H9 (cell line): ENCODE data around the gene ANGPTL3. TPM values are rescaled to one million over a fixed set of nuclear protein-coding genes. Genes with fewer than 3 reads are reported as not detected.

Source experiments
- DNase-seq: peaks from one replicate; pipeline ENCODE4 v3.0.0-alpha.2; 2017
- H2AFZ ChIP-seq: one replicate; pipeline ENCODE4 v1.6.1; 2013; ENCODE audit warnings: mild to moderate bottlenecking, low read length, control low read depth, moderate library complexity
- H2AK5ac ChIP-seq: 2 replicates; pipeline ENCODE4 v1.6.1; 2013; ENCODE audit warnings: low read length, control low read depth, mixed read lengths; ENCODE audit not compliant: insufficient read length
- H2BK120ac ChIP-seq: one replicate; pipeline ENCODE4 v1.6.1; 2013; ENCODE audit warnings: low read depth, mild to moderate bottlenecking, low read length, control low read depth, inconsistent platforms; ENCODE audit not compliant: poor library complexity, severe bottlenecking
- H2BK12ac ChIP-seq: 2 replicates; pipeline ENCODE4 v1.6.1; 2013; ENCODE audit warnings: low read length, control low read depth, mixed read lengths, low read depth; ENCODE audit not compliant: insufficient read length
- H2BK15ac ChIP-seq: 2 replicates; pipeline ENCODE4 v1.6.1; 2013; ENCODE audit warnings: low read depth, low read length, control low read depth
- H2BK20ac ChIP-seq: one replicate; pipeline ENCODE4 v1.6.1; 2013; ENCODE audit warnings: low read depth, mild to moderate bottlenecking, low read length, control low read depth, inconsistent platforms; ENCODE audit not compliant: poor library complexity, severe bottlenecking
- H2BK5ac ChIP-seq: 2 replicates; pipeline ENCODE4 v1.6.1; 2013; ENCODE audit warnings: low read length, control low read depth, mixed read lengths; ENCODE audit not compliant: insufficient read length
- H3K14ac ChIP-seq: 2 replicates; pipeline ENCODE4 v1.6.1; 2013; ENCODE audit warnings: low read length, control low read depth; ENCODE audit not compliant: insufficient read depth
- H3K18ac ChIP-seq: 2 replicates; pipeline ENCODE4 v1.6.1; 2013; ENCODE audit warnings: low read depth, mild to moderate bottlenecking, mixed read lengths, low read length, control low read depth; ENCODE audit not compliant: insufficient read length
- H3K23ac ChIP-seq: 2 replicates; pipeline ENCODE4 v1.6.1; 2013; ENCODE audit warnings: low read length, control low read depth, mixed read lengths, low read depth; ENCODE audit not compliant: insufficient read length
- H3K23me2 ChIP-seq: 2 replicates; pipeline ENCODE4 v1.6.1; 2013; ENCODE audit warnings: low read depth, mild to moderate bottlenecking, mixed read lengths, low read length, control low read depth; ENCODE audit not compliant: insufficient read length, poor library complexity, severe bottlenecking
- H3K27ac ChIP-seq: 2 replicates; pipeline ENCODE4 v1.5.1; 2013; ENCODE audit warnings: low read length, control low read depth, mixed read lengths, low read depth; ENCODE audit not compliant: insufficient read length
- H3K27me3 ChIP-seq: 2 replicates; pipeline ENCODE4 v1.6.1; 2013; ENCODE audit warnings: low read length, control low read depth, inconsistent platforms; ENCODE audit not compliant: insufficient read depth
- H3K4ac ChIP-seq: 2 replicates; pipeline ENCODE4 v1.6.1; 2013; ENCODE audit warnings: low read depth, mild to moderate bottlenecking, control low read depth, inconsistent platforms, low read length, moderate library complexity
- H3K4me1 ChIP-seq: 2 replicates; pipeline ENCODE4 v1.6.1; 2013; ENCODE audit warnings: low read length, control low read depth, inconsistent platforms; ENCODE audit not compliant: insufficient read depth
- H3K4me2 ChIP-seq: 2 replicates; pipeline ENCODE4 v1.6.1; 2013; ENCODE audit warnings: low read length, control low read depth, mixed read lengths; ENCODE audit not compliant: insufficient read length, insufficient read depth
- H3K56ac ChIP-seq: 2 replicates; pipeline ENCODE4 v1.6.1; 2013; ENCODE audit warnings: low read depth, mild to moderate bottlenecking, mixed read lengths, low read length, control low read depth; ENCODE audit not compliant: insufficient read length
- H3K79me1 ChIP-seq: 2 replicates; pipeline ENCODE4 v1.6.1; 2013; ENCODE audit warnings: low read depth, mild to moderate bottlenecking, moderate library complexity, low read length, control low read depth, inconsistent platforms; ENCODE audit not compliant: insufficient read depth, poor library complexity, severe bottlenecking
- H3K79me2 ChIP-seq: 2 replicates; pipeline ENCODE4 v1.6.1; 2013; ENCODE audit warnings: low read length, control low read depth, inconsistent platforms; ENCODE audit not compliant: insufficient read depth
- H3K9ac ChIP-seq: 2 replicates; pipeline ENCODE4 v1.6.1; 2013; ENCODE audit warnings: low read length, control low read depth, mixed read lengths; ENCODE audit not compliant: insufficient read length; ENCODE audit errors: extremely low read depth
- H3K9me3 ChIP-seq: one replicate; pipeline ENCODE4 v1.6.1; 2013; ENCODE audit warnings: low read depth, low read length, inconsistent platforms; ENCODE audit not compliant: control insufficient read depth
- H3T11ph ChIP-seq: one replicate; pipeline ENCODE4 v1.6.1; 2013; ENCODE audit warnings: mild to moderate bottlenecking, low read length, control low read depth, inconsistent platforms
- H4K20me1 ChIP-seq: one replicate; pipeline ENCODE4 v1.6.1; 2013; ENCODE audit not compliant: control insufficient read depth, insufficient read length, insufficient read depth
- H4K5ac ChIP-seq: 2 replicates; pipeline ENCODE4 v1.6.1; 2013; ENCODE audit warnings: low read depth, mild to moderate bottlenecking, mixed read lengths, low read length, control low read depth; ENCODE audit not compliant: insufficient read length
- H4K8ac ChIP-seq: replicated peaks from 2 replicates; pipeline ENCODE4 v1.6.1; 2013; ENCODE audit warnings: low read length, control low read depth, mixed read lengths, low read depth; ENCODE audit not compliant: insufficient read length
- H4K91ac ChIP-seq: 2 replicates; pipeline ENCODE4 v1.6.1; 2013; ENCODE audit warnings: low read depth, mild to moderate bottlenecking, moderate library complexity, mixed read lengths, low read length, control low read depth; ENCODE audit not compliant: insufficient read length
- H3K27ac Mint-ChIP-seq, 3 experiments: 2 replicates in 2 of 3; 3 replicates in 1 of 3; pipeline ENCODE4 v1.8.0; 2020 to 2021; ENCODE audit warnings: mixed read lengths in 3 of 3, mild to moderate bottlenecking in 1 of 3, moderate library complexity in 1 of 3
- H3K27me3 Mint-ChIP-seq: 2 replicates; pipeline ENCODE4 v1.8.0; 2021; ENCODE audit warnings: low read depth, mild to moderate bottlenecking, moderate library complexity, mixed read lengths
- H3K36me3 Mint-ChIP-seq, 3 experiments: 2 replicates in 2 of 3; 3 replicates in 1 of 3; pipeline ENCODE4 v1.8.0; 2020 to 2021; ENCODE audit warnings: low read depth in 3 of 3, mixed read lengths in 3 of 3; ENCODE audit not compliant: insufficient read depth in 1 of 3
- H3K4me1 Mint-ChIP-seq, 2 experiments: 2 replicates each; pipeline ENCODE4 v1.8.0; 2020; ENCODE audit warnings: mixed read lengths in 2 of 2
- H3K4me3 Mint-ChIP-seq, 2 experiments: 2 replicates in 1 of 2; 3 replicates in 1 of 2; pipeline ENCODE4 v1.8.0; 2020 to 2021; ENCODE audit warnings: mild to moderate bottlenecking in 2 of 2, mixed read lengths in 2 of 2, moderate library complexity in 1 of 2
- H3K9me3 Mint-ChIP-seq, 2 experiments: 2 replicates in 1 of 2; 3 replicates in 1 of 2; pipeline ENCODE4 v1.8.0; 2020; ENCODE audit warnings: mild to moderate bottlenecking in 2 of 2, mixed read lengths in 2 of 2, moderate library complexity in 1 of 2
- CTCF ChIP-seq: fragments of 200-600 bp; sonication (generic); conservative IDR thresholded peaks from 3 replicates; pipeline ENCODE4 v1.8.0; 2021; ENCODE audit warnings: antibody characterized with exemption, mild to moderate bottlenecking
- total RNA-seq: library from RNA; stranded (reverse); gene quantifications from 2 replicates; pipeline ENCODE4 v1.2.1, GENCODE V29; 2021

ANGPTL3 gene
- total RNA-seq, 1 experiment from 2014 or later = not detected

GRCh38 chr1:62652387-62652786 lies 55.1 kb downstream of the ANGPTL3 start:
- peaks cover 0 to 3% of the 10 kb centered on the region in 2 experiments; a peak in 2 of 5 replicates for H3K9me3 Mint-ChIP-seq
- H3K27ac Mint-ChIP-seq = no peak overlapping the region
- Histone ChIP-seq H2BK120ac (no peak overlapping the region), H3K27me3 (no peaks in the 10 kb centered on the region), H2AFZ (no peak overlapping the region), H3K14ac (no peak overlapping the region), H3K4ac (no peak overlapping the region), H3T11ph (no peak overlapping the region), H3K79me2 (no peaks in the 10 kb centered on the region), H3K4me1 (no peaks in the 10 kb centered on the region), H2BK20ac (no peak overlapping the region), H4K20me1 (no peaks in the 10 kb centered on the region), H2BK12ac (no peak overlapping the region), H3K4me2 (no peak overlapping the region), H3K9me3 (no peaks in the 10 kb centered on the region), H2BK15ac (no peak overlapping the region), H4K5ac (no peak overlapping the region), H2AK5ac (no peak overlapping the region), H3K23me2 (no peaks in the 10 kb centered on the region), H3K18ac (no peak overlapping the region), H3K9ac (no peak overlapping the region), H4K8ac (no peak overlapping the region), H3K27ac (no peak overlapping the region), H2BK5ac (no peak overlapping the region), H3K79me1 (no peaks in the 10 kb centered on the region), H3K56ac (no peak overlapping the region), H4K91ac (no peak overlapping the region), H3K23ac (no peak overlapping the region)
- H3K36me3 Mint-ChIP-seq = peaks cover 14 to 21% (median 17%) of the 10 kb centered on the region in 3 experiments; a peak in 5 of 7 replicates
- no peak overlapping the region for H3K4me3 Mint-ChIP-seq
- no peak for TF ChIP-seq CTCF
- 0 out of 4 replicates have a peak, but pooled peaks cover 0 to 2% of the 10 kb centered on the region in 2 experiments for H3K4me1 Mint-ChIP-seq
- DNase-seq = no peak
- no peaks in the 10 kb centered on the region for H3K27me3 Mint-ChIP-seq
